Measurements from ENCODE around the gene MAP7. TPM values are rescaled to one million over a fixed set of nuclear protein-coding genes. Genes with fewer than 3 reads are reported as not detected.

The MAP7 gene
- total and polyA plus RNA-seq, 9 of the 15 experiments (the other 6 are each of a cell fraction or from before 2014, with no cell fraction given) = 0.76 to 7.7 (median 3.9) TPM

GRCh38 chr6:136337121-136337520 is 213.1 kb downstream of the MAP7 start (continued):
- no peak for TF ChIP-seq CEBPZ (IDR thresholded peaks at IDR 0.05; ENCODE audit: borderline replicate concordance, low read depth, low read length)

GRCh38 chr6:136335736-136336363 is 214.4 kb downstream of the MAP7 start:
- in situ Hi-C loops (cut with MboI) (loop anchor here (25.0 kb wide), 1 partner anchor 201 kb away; no protein-coding TSS in a partner anchor), intact Hi-C loops (cut with micrococcal nuclease) (no loop called here)
- ChIA-PET CTCF (ENCODE audit: low intra/inter-chr PET ratio) (no interaction called here), POLR2A (interaction anchor here (0.8 to 2.2 kb wide), 5 partner anchors 12 to 334 kb away, joined by 3 to 9 read pairs (median 5); partner anchors contain the start of gene BCLAF1)
- H3K36me3 ChIP-seq (ENCODE audit: control insufficient read depth, insufficient read depth, low read length) = no peaks in the 10 kb centered on the region
- no peak overlapping the region for H3K4me3 ChIP-seq
- H3K9me1 ChIP-seq (ENCODE audit: control insufficient read depth, insufficient read depth, low read length) = no peaks in the 10 kb centered on the region
- peak overlapping the region; percentile 58 for H2AFZ ChIP-seq (ENCODE audit: low read depth, low read length)
- no peaks in the 10 kb centered on the region for H3K79me2 ChIP-seq (ENCODE audit: control insufficient read depth, insufficient read depth, low read length)
- H3K9me3 ChIP-seq (replicated peaks; ENCODE audit: control insufficient read depth, insufficient read depth, low read depth, low read length) = no peaks in the 10 kb centered on the region
- no peaks in the 10 kb centered on the region for H4K20me1 ChIP-seq (replicated peaks; ENCODE audit: control insufficient read depth, insufficient read depth, low read length)
- H3K4me2 ChIP-seq (ENCODE audit: insufficient read depth, low read length) = peak overlapping the region; percentile 57
- peak in 2 of 4 experiments; percentile 50 to 68 for DNase-seq (ENCODE audit: extremely low read depth in 1 of 4, low spot score in 3 of 4)
- H3K9ac ChIP-seq (ENCODE audit: insufficient read depth in 1 of 2, low read depth in 2 of 2, low read length in 2 of 2) = peak overlapping the region in 1 of 2 experiments; percentile 3; a peak in 1 of 4 replicates
- 27% methylated on average over 12 of the region's 12 CpGs for WGBS (ENCODE audit: insufficient coverage, low coverage, missing lambda C conversion rate)
- peaks cover 3 to 23% of the 10 kb centered on the region in 2 experiments for H3K27me3 ChIP-seq (ENCODE audit: control insufficient read depth in 2 of 2, insufficient read depth in 2 of 2, low read length in 2 of 2)
- peaks cover 11 to 21% of the 10 kb centered on the region in 2 experiments; a peak in 4 of 5 replicates for H3K4me1 ChIP-seq (replicated peaks in 1 of 2; ENCODE audit: control insufficient read depth in 2 of 2, insufficient read depth in 2 of 2, low read length in 2 of 2)
- BruUV-seq (replicated peaks) = no TSS peak
- ATAC-seq = peak; percentile 58
- FAIRE-seq = peak; percentile 54
- no peak overlapping the region; the same call in 2 of the 3 replicates for H3K27ac ChIP-seq (ENCODE audit: extremely low read depth, low read depth, low read length)
- TF ChIP-seq MIER1 (IDR thresholded peaks at IDR 0.05; ENCODE audit: low read depth) = no peak
- TF ChIP-seq RBM17 (IDR thresholded peaks at IDR 0.05; ENCODE audit: borderline replicate concordance, low read depth, low read length) = no peak
- no peak for TF ChIP-seq ZC3H8 (IDR thresholded peaks at IDR 0.05)
- no peak for TF ChIP-seq EGR1 (conservative IDR thresholded peaks at IDR 0.05)
- TF ChIP-seq SP1 (CRISPR knock-in tag; IDR thresholded peaks at IDR 0.05) = no peak
- peak in 1 of 2 experiments; percentile 38 for TF ChIP-seq E2F6 (IDR thresholded peaks at IDR 0.05; ENCODE audit: borderline replicate concordance in 1 of 2, extremely low read depth in 1 of 2, insufficient read depth in 1 of 2, insufficient read length in 1 of 2, low read depth in 1 of 2, low read length in 1 of 2, poor library complexity in 1 of 2, severe bottlenecking in 1 of 2)
- TF ChIP-seq CXXC5 (CRISPR knock-in tag; IDR thresholded peaks at IDR 0.05) = 0 out of 2 replicates have a peak, but pooled peaks have one; percentile 10
- TF ChIP-seq NR2C2 (CRISPR knock-in tag; IDR thresholded peaks at IDR 0.05) = no peak
- TF ChIP-seq NR2C2 (tag; IDR thresholded peaks at IDR 0.05) = no peak
- no peak for TF ChIP-seq SRSF1 (IDR thresholded peaks at IDR 0.05; ENCODE audit: low read depth, low read length)
- TF ChIP-seq MYC (IDR thresholded peaks at IDR 0.05; ENCODE audit: low read depth, low read length) = no peak
- TF ChIP-seq MYC (CRISPR knock-in tag; IDR thresholded peaks at IDR 0.05; ENCODE audit: borderline replicate concordance, low read depth) = no peak
